CD4-positive, alpha-beta T cell treated with Interleukin-15 for 4 hours (primary cell): Measurements from ENCODE around the gene CDRT4.

Experiments
- DNase-seq: peaks from one replicate; pipeline ENCODE4 v3.0.0-alpha.2; 2020; ENCODE audit warnings: low spot score

CDRT4 gene

GRCh38 chr17:15431766-15432165 is 35.7 kb downstream of the CDRT4 start:
- DNase-seq: no peak

- DNase-seq: no peak
Measured at GRCh38 chr17:15431196-15431595, 36.2 kb downstream of the CDRT4 start.

- DNase-seq: no peak
Measured at GRCh38 chr17:15424521-15424920, 42.9 kb downstream of the CDRT4 start.

GRCh38 chr17:15422392-15422965 is 44.9 kb downstream of the CDRT4 start:
- no peak for DNase-seq

- no peak for DNase-seq
Measured at GRCh38 chr17:15418781-15419180, 48.6 kb downstream of the CDRT4 start.

GRCh38 chr17:15414532-15415306 is 52.7 kb downstream of the CDRT4 start:
- DNase-seq: no peak

GRCh38 chr17:15413101-15413771 is 54.2 kb downstream of the CDRT4 start:
- DNase-seq: no peak

- no peak for DNase-seq
Measured at GRCh38 chr17:15412606-15413005, 54.8 kb downstream of the CDRT4 start.

- no peak for DNase-seq
Measured at GRCh38 chr17:15411384-15412198, 55.8 kb downstream of the CDRT4 start.

GRCh38 chr17:15409721-15410250 is 57.6 kb downstream of the CDRT4 start:
- DNase-seq: no peak

- no peak for DNase-seq
Measured at GRCh38 chr17:15408803-15409202, 58.6 kb downstream of the CDRT4 start.

GRCh38 chr17:15406081-15406480 is 61.3 kb downstream of the CDRT4 start:
- DNase-seq: no peak

- no peak for DNase-seq
Measured at GRCh38 chr17:15405058-15405415, 62.4 kb downstream of the CDRT4 start.

GRCh38 chr17:15404106-15405057 is 63.0 kb downstream of the CDRT4 start:
- DNase-seq: no peak

GRCh38 chr17:15403276-15403939 is 64.0 kb downstream of the CDRT4 start:
- no peak for DNase-seq

GRCh38 chr17:15399443-15399842 is 68.0 kb downstream of the CDRT4 start:
- no peak for DNase-seq

- no peak for DNase-seq
Measured at GRCh38 chr17:15398736-15399331, 68.6 kb downstream of the CDRT4 start.

- no peak for DNase-seq
Measured at GRCh38 chr17:15398291-15398690, 69.1 kb downstream of the CDRT4 start.

- no peak for DNase-seq
Measured at GRCh38 chr17:15397620-15398019, 69.8 kb downstream of the CDRT4 start.

- no peak for DNase-seq
Measured at GRCh38 chr17:15395091-15395490, 72.3 kb downstream of the CDRT4 start.
